ENCODE data around the gene RAB17. TPM values are rescaled to one million over a fixed set of nuclear protein-coding genes. Genes with fewer than 3 reads are reported as not detected.

RAB17 gene
- total and polyA plus RNA-seq, 2 of the 4 experiments (the other 2 are of a cell fraction), result 0.41 TPM; not detected in 1

DNA sequence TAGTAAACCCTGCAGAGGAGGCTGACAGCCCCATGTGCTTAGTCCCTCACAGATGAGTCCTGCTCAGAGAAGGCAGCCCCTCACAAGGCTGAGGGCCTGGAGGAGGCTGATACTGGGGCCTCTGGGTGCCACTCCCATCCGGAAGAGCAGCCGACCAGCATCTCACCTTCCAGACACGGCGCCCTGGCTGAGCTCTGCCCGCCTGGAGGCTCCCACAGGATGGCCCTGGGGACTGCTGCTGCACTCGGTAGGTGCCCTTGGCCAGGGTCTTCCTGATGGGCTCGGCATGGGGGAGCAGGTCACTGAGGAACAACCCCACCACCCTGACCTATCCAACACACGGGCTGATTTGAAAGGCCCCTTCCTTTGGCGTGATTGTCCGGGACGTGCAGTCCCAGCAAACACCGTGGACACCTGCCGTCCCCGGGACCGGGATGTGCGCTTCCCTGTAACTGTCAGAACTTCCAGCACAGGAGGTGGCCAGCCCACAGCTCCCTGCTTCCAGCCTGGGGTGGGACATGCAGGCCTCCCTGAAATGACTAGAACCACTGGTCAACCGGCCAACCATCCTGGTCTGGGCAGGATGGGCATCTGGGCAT lies 64.9 kb downstream of the RAB17 start:
- peaks cover 3% of the 10 kb centered on the region for H3K36me3 ChIP-seq (ENCODE audit: control insufficient read depth, insufficient read depth, low read length)

More for the DNA sequence above, 64.9 kb downstream of the RAB17 start:
- dilution Hi-C loops (cut with HindIII; ENCODE audit: low sequenced_read_pairs, unreplicated experiment), result no loop called here
- Histone ChIP-seq H2AK5ac (ENCODE audit: low read depth, low read length) (no peak overlapping the region), H3K4me3 (ENCODE audit: insufficient read depth, low read depth, low read length) (no peak overlapping the region), H4K91ac (ENCODE audit: insufficient read depth, low read depth, low read length) (no peak overlapping the region), H3K79me1 (ENCODE audit: low read depth in 1 of 2, low read length in 2 of 2) (no peaks in the 10 kb centered on the region), H2AFZ (replicated peaks; ENCODE audit: low read length, poor library complexity) (no peak overlapping the region), H3K9me3 (ENCODE audit: control insufficient read depth, insufficient read depth, low read length) (no peaks in the 10 kb centered on the region), H4K8ac (ENCODE audit: low read depth in 2 of 2, low read length in 2 of 2) (no peak overlapping the region), H3K56ac (ENCODE audit: extremely low read depth, insufficient read depth, low read length) (no peak overlapping the region), H3K4me1 (ENCODE audit: control insufficient read depth, insufficient read depth, low read length) (no peaks in the 10 kb centered on the region), H4K5ac (ENCODE audit: low read depth, low read length) (no peak overlapping the region), H2BK5ac (ENCODE audit: low read depth, low read length, poor library complexity, severe bottlenecking) (no peak overlapping the region), H3K9me1 (ENCODE audit: insufficient read depth, low read length) (no peaks in the 10 kb centered on the region), H3K18ac (ENCODE audit: low read depth, low read length) (no peak overlapping the region), H2AK9ac (replicated peaks; ENCODE audit: low read depth, low read length, poor library complexity) (no peak overlapping the region), H2BK15ac (ENCODE audit: low read depth, low read length) (no peak overlapping the region), H3K14ac (replicated peaks; ENCODE audit: low read depth, low read length) (no peak overlapping the region), H3K27ac (ENCODE audit: insufficient read depth, low read length) (no peak overlapping the region), H3K9ac (ENCODE audit: low read depth, low read length) (no peak overlapping the region), H2BK20ac (ENCODE audit: low read depth, low read length) (no peak overlapping the region), H3K27me3 (ENCODE audit: control insufficient read depth, insufficient read depth, low read length) (no peaks in the 10 kb centered on the region), H3K23ac (ENCODE audit: low read depth, low read length) (no peak overlapping the region), H3K4ac (ENCODE audit: low read depth, low read length) (no peak overlapping the region), H4K20me1 (ENCODE audit: insufficient read depth, low read length) (no peaks in the 10 kb centered on the region), H3K4me2 (ENCODE audit: low read depth, low read length) (no peak overlapping the region), H2BK120ac (ENCODE audit: low read depth, low read length) (no peak overlapping the region)
- intact Hi-C loops (cut with micrococcal nuclease), result no loop called here
- ATAC-seq (ENCODE audit: low read depth) (no peak), DNase-seq (no peak)
- ChIA-PET CTCF (no interaction called here), POLR2A (ENCODE audit: unreplicated experiment) (no interaction called here)
- BruUV-seq (replicated peaks), result no TSS peak
- WGBS, 2 experiments (ENCODE audit: extremely low coverage in 2 of 2, insufficient read length in 1 of 2), result 97% methylated on average over 6 of the region's 17 CpGs; no CpG with 5 or more reads in 1 of the 2 experiments
- in situ Hi-C loops (cut with MboI; ENCODE audit: low sequenced_read_pairs), result no loop called here
- TF ChIP-seq, protein P1, sequence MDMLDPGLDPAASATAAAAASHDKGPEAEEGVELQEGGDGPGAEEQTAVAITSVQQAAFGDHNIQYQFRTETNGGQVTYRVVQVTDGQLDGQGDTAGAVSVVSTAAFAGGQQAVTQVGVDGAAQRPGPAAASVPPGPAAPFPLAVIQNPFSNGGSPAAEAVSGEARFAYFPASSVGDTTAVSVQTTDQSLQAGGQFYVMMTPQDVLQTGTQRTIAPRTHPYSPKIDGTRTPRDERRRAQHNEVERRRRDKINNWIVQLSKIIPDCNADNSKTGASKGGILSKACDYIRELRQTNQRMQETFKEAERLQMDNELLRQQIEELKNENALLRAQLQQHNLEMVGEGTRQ (IDR thresholded peaks at IDR 0.05; ENCODE audit: low read depth, low read length), result no peak
- TF ChIP-seq NFE2L2 (IDR thresholded peaks at IDR 0.05; ENCODE audit: low read depth, low read length), result no peak
- no peak for TF ChIP-seq MAFK (IDR thresholded peaks at IDR 0.05; ENCODE audit: low read depth, low read length)
- TF ChIP-seq RFX5 (IDR thresholded peaks at IDR 0.05; ENCODE audit: low read depth, low read length), result no peak
- TF ChIP-seq RAD21 (IDR thresholded peaks at IDR 0.05; ENCODE audit: low read length), result no peak
- no peak for TF ChIP-seq MXI1 (IDR thresholded peaks at IDR 0.05; ENCODE audit: borderline replicate concordance, low read depth, low read length)
- TF ChIP-seq POLR2A (IDR thresholded peaks at IDR 0.05; ENCODE audit: low read depth, low read length), result no peak
- TF ChIP-seq, protein P2, sequence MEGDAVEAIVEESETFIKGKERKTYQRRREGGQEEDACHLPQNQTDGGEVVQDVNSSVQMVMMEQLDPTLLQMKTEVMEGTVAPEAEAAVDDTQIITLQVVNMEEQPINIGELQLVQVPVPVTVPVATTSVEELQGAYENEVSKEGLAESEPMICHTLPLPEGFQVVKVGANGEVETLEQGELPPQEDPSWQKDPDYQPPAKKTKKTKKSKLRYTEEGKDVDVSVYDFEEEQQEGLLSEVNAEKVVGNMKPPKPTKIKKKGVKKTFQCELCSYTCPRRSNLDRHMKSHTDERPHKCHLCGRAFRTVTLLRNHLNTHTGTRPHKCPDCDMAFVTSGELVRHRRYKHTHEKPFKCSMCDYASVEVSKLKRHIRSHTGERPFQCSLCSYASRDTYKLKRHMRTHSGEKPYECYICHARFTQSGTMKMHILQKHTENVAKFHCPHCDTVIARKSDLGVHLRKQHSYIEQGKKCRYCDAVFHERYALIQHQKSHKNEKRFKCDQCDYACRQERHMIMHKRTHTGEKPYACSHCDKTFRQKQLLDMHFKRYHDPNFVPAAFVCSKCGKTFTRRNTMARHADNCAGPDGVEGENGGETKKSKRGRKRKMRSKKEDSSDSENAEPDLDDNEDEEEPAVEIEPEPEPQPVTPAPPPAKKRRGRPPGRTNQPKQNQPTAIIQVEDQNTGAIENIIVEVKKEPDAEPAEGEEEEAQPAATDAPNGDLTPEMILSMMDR (conservative IDR thresholded peaks at IDR 0.05; ENCODE audit: low read depth, low read length), result no peak
- TF ChIP-seq RCOR1 (IDR thresholded peaks at IDR 0.05; ENCODE audit: insufficient replicate concordance, low read length), result no peak
- TF ChIP-seq CEBPB (IDR thresholded peaks at IDR 0.05; ENCODE audit: low read depth, low read length), result no peak
- TF ChIP-seq FOS (IDR thresholded peaks at IDR 0.05; ENCODE audit: low read depth, low read length), result no peak
- TF ChIP-seq MAZ (IDR thresholded peaks at IDR 0.05; ENCODE audit: borderline replicate concordance, low read depth, low read length), result no peak
- TF ChIP-seq CHD1 (IDR thresholded peaks at IDR 0.05; ENCODE audit: low read depth, low read length), result no peak
- no peak for TF ChIP-seq SMC3 (IDR thresholded peaks at IDR 0.05; ENCODE audit: low read depth, low read length)
- TF ChIP-seq BHLHE40 (IDR thresholded peaks at IDR 0.05; ENCODE audit: low read depth, low read length), result no peak

Measured in IMR-90 (cell line).